ENCODE measurements around the gene ENDOG. TPM values are rescaled to one million over a fixed set of nuclear protein-coding genes. Genes with fewer than 3 reads are reported as not detected.

The ENDOG gene
- total RNA-seq, 6 experiments from 2014 or later = 22.4 to 50.1 (median 41.0) TPM

- Histone ChIP-seq H3K27me3 (no peaks in the 10 kb centered on the region), H3K9me3 (no peaks in the 10 kb centered on the region), H3K4me3 (no peak overlapping the region), H3K27ac (no peak overlapping the region), H3K4me1 (no peaks in the 10 kb centered on the region), H3K36me3 (peaks cover 0 to 62% (median 21%) of the 10 kb centered on the region in 4 donors)
- intact Hi-C loops (cut with DNase I) = loop anchor here in 1 of 2 donors (10.0 kb wide), 1 partner anchor 61 kb away; no protein-coding TSS in a partner anchor
- 100% methylated on average over 1 of the region's 14 CpGs for whole genome bisulfite sequencing (ENCODE audit: insufficient coverage, low coverage, low lambda C conversion rate, missing lambda C conversion rate)
- no peak for DNase-seq
- no peak for ATAC-seq
- TF ChIP-seq POLR2A (IDR thresholded peaks at IDR 0.05) (no peak), CTCF (IDR thresholded peaks at IDR 0.05) (no peak)
Measured at GRCh38 chr9:128805661-128806060, 12.6 kb upstream of the ENDOG start.

- TF ChIP-seq CTCF (IDR thresholded peaks at IDR 0.05) = no peak
- no peak for TF ChIP-seq POLR2A (IDR thresholded peaks at IDR 0.05)
- peaks cover 0 to 51% (median 18%) of the 10 kb centered on the region in 4 donors for H3K36me3 ChIP-seq
- H3K4me1 ChIP-seq = no peaks in the 10 kb centered on the region
- WGBS (ENCODE audit: insufficient coverage, low coverage, low lambda C conversion rate, missing lambda C conversion rate) = 80% methylated on average over 1 of the region's 14 CpGs
- no peaks in the 10 kb centered on the region for H3K27me3 ChIP-seq
- H3K9me3 ChIP-seq = no peaks in the 10 kb centered on the region
- no peak overlapping the region for H3K4me3 ChIP-seq
- DNase-seq (no peak), ATAC-seq (peak in 1 of 4 donors; percentile 9)
- intact Hi-C loops (cut with DNase I) = loop anchor here in 1 of 2 donors (10.0 kb wide), 1 partner anchor 63 kb away; no protein-coding TSS in a partner anchor
- no peak overlapping the region for H3K27ac ChIP-seq
Measured at GRCh38 chr9:128807827-128808226, 10.5 kb upstream of the ENDOG start.

- no peaks in the 10 kb centered on the region for H3K9me3 ChIP-seq
- ATAC-seq = peak in 1 of 4 donors; percentile 5
- peaks cover 0 to 43% (median 15%) of the 10 kb centered on the region in 4 donors for H3K36me3 ChIP-seq
- intact Hi-C loops (cut with DNase I) = loop anchor here in 1 of 2 donors (10.0 kb wide), 1 partner anchor 64 kb away; no protein-coding TSS in a partner anchor
- no peak for DNase-seq
- H3K27me3 ChIP-seq = no peaks in the 10 kb centered on the region
- H3K4me1 ChIP-seq = no peaks in the 10 kb centered on the region
- 83% methylated on average over 1 of the region's 3 CpGs for WGBS (ENCODE audit: insufficient coverage, low coverage, low lambda C conversion rate, missing lambda C conversion rate)
- H3K4me3 ChIP-seq = no peak overlapping the region
- TF ChIP-seq CTCF (IDR thresholded peaks at IDR 0.05) = no peak
- TF ChIP-seq POLR2A (IDR thresholded peaks at IDR 0.05) = no peak
- H3K27ac ChIP-seq = no peak overlapping the region
Measured at GRCh38 chr9:128808543-128808942, 9.8 kb upstream of the ENDOG start.

GRCh38 chr9:128809036-128809599, 9.2 kb upstream of the ENDOG start:
- Histone ChIP-seq H3K4me1 (no peaks in the 10 kb centered on the region), H3K36me3 (peaks cover 0 to 38% (median 12%) of the 10 kb centered on the region in 4 donors), H3K27me3 (no peaks in the 10 kb centered on the region), H3K27ac (no peak overlapping the region), H3K9me3 (no peaks in the 10 kb centered on the region), H3K4me3 (no peak overlapping the region)
- intact Hi-C loops (cut with DNase I) = loop anchor here in 1 of 2 donors (10.0 kb wide), 1 partner anchor 64 kb away; no protein-coding TSS in a partner anchor
- ATAC-seq (peak in 2 of 4 donors; percentile 26 to 40), DNase-seq (no peak)
- 97% methylated on average over 6 of the region's 12 CpGs for WGBS (ENCODE audit: insufficient coverage, low coverage, low lambda C conversion rate, missing lambda C conversion rate)
- TF ChIP-seq CTCF (IDR thresholded peaks at IDR 0.05) (no peak), POLR2A (IDR thresholded peaks at IDR 0.05) (no peak)
